ENCODE data around the gene DPAGT1. TPM values are rescaled to one million over a fixed set of nuclear protein-coding genes. Genes with fewer than 3 reads are reported as not detected.
A peak's percentile ranks its signal among the peaks of the same experiment; 100 is the strongest.

The DPAGT1 gene
- total and polyA plus RNA-seq, 2 experiments from 2014 or later: 37.2 to 52.6 TPM

DNA sequence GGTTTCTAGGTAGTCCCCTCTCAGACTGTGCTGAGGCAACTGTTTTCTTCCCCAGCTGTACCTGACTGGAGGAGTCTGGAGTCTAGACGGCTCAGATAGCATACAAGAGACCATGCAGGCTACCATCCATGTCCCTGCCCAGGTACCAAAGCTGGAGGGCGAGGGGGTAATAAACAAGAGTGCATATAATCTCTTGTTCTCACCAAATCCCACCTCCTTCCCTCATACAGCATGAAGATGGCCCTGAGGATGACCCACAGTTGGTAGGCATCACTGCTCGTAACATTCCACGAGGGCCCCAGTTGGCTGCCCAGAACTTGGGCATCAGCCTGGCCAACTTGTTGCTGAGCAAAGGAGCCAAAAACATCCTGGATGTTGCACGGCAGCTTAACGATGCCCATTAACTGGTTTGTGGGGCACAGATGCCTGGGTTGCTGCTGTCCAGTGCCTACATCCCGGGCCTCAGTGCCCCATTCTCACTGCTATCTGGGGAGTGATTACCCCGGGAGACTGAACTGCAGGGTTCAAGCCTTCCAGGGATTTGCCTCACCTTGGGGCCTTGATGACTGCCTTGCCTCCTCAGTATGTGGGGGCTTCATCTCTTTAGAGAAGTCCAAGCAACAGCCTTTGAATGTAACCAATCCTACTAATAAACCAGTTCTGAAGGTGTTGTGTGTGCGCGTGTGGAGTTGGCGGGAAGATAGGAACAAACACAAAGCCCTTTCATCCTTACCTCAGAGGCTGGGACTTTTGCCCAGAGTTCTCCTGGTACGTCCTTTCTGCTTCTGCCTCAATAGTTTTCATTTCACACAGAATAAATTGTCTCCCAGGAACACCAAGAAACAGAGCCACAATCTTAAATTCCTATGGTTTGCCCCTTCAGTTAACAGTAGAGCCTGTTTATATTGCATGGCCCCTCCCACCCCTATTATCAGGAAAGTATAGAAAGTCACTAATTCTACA lies 8.5 kb downstream of the DPAGT1 start:
- peak overlapping the region; percentile 85 for H3K27ac ChIP-seq (ENCODE audit: low read depth)
- H3F3A ChIP-seq (replicated peaks; ENCODE audit: low read depth): peaks cover 40% of the 10 kb centered on the region
- H3K4me2 ChIP-seq: peak overlapping the region; percentile 100
- H3K27me3 Mint-ChIP-seq (ENCODE audit: insufficient read depth, low read depth, poor library complexity): peaks cover 27% of the 10 kb centered on the region
- no peaks in the 10 kb centered on the region for H3K9me2 ChIP-seq (ENCODE audit: insufficient read depth)
- H3K4me3 ChIP-seq: peak overlapping the region; percentile 96
- no peaks in the 10 kb centered on the region; the same call in 2 of the 3 replicates for H3K9me3 Mint-ChIP-seq
- peaks cover 10% of the 10 kb centered on the region for H3K4me1 Mint-ChIP-seq
- peak overlapping the region; percentile 95 for H3K27ac Mint-ChIP-seq
- H3K4me3 Mint-ChIP-seq: peak overlapping the region; percentile 96
- peaks cover 29% of the 10 kb centered on the region; the same call in 1 of the 2 replicates for H4K20me1 ChIP-seq (replicated peaks; ENCODE audit: insufficient read depth)
- no peak for DNase-seq (ENCODE audit: low spot score)
- TF ChIP-seq STAT1 (IDR thresholded peaks at IDR 0.05; ENCODE audit: unreplicated experiment) (no peak), CREB1 (CRISPR knock-in tag; IDR thresholded peaks at IDR 0.05; ENCODE audit: low read depth) (no peak), POLR2AphosphoS5 (IDR thresholded peaks at IDR 0.05; ENCODE audit: low read depth) (peak; percentile 35; the same call in 1 of the 2 replicates), ZNF114 (CRISPR knock-in tag; IDR thresholded peaks at IDR 0.05) (no peak), EZH2 (IDR thresholded peaks at IDR 0.05; ENCODE audit: low read depth, unreplicated experiment) (no peak), CTCF (conservative IDR thresholded peaks at IDR 0.05; ENCODE audit: low read depth in 2 of 2) (no peak)
- TF ChIP-seq, protein P1, sequence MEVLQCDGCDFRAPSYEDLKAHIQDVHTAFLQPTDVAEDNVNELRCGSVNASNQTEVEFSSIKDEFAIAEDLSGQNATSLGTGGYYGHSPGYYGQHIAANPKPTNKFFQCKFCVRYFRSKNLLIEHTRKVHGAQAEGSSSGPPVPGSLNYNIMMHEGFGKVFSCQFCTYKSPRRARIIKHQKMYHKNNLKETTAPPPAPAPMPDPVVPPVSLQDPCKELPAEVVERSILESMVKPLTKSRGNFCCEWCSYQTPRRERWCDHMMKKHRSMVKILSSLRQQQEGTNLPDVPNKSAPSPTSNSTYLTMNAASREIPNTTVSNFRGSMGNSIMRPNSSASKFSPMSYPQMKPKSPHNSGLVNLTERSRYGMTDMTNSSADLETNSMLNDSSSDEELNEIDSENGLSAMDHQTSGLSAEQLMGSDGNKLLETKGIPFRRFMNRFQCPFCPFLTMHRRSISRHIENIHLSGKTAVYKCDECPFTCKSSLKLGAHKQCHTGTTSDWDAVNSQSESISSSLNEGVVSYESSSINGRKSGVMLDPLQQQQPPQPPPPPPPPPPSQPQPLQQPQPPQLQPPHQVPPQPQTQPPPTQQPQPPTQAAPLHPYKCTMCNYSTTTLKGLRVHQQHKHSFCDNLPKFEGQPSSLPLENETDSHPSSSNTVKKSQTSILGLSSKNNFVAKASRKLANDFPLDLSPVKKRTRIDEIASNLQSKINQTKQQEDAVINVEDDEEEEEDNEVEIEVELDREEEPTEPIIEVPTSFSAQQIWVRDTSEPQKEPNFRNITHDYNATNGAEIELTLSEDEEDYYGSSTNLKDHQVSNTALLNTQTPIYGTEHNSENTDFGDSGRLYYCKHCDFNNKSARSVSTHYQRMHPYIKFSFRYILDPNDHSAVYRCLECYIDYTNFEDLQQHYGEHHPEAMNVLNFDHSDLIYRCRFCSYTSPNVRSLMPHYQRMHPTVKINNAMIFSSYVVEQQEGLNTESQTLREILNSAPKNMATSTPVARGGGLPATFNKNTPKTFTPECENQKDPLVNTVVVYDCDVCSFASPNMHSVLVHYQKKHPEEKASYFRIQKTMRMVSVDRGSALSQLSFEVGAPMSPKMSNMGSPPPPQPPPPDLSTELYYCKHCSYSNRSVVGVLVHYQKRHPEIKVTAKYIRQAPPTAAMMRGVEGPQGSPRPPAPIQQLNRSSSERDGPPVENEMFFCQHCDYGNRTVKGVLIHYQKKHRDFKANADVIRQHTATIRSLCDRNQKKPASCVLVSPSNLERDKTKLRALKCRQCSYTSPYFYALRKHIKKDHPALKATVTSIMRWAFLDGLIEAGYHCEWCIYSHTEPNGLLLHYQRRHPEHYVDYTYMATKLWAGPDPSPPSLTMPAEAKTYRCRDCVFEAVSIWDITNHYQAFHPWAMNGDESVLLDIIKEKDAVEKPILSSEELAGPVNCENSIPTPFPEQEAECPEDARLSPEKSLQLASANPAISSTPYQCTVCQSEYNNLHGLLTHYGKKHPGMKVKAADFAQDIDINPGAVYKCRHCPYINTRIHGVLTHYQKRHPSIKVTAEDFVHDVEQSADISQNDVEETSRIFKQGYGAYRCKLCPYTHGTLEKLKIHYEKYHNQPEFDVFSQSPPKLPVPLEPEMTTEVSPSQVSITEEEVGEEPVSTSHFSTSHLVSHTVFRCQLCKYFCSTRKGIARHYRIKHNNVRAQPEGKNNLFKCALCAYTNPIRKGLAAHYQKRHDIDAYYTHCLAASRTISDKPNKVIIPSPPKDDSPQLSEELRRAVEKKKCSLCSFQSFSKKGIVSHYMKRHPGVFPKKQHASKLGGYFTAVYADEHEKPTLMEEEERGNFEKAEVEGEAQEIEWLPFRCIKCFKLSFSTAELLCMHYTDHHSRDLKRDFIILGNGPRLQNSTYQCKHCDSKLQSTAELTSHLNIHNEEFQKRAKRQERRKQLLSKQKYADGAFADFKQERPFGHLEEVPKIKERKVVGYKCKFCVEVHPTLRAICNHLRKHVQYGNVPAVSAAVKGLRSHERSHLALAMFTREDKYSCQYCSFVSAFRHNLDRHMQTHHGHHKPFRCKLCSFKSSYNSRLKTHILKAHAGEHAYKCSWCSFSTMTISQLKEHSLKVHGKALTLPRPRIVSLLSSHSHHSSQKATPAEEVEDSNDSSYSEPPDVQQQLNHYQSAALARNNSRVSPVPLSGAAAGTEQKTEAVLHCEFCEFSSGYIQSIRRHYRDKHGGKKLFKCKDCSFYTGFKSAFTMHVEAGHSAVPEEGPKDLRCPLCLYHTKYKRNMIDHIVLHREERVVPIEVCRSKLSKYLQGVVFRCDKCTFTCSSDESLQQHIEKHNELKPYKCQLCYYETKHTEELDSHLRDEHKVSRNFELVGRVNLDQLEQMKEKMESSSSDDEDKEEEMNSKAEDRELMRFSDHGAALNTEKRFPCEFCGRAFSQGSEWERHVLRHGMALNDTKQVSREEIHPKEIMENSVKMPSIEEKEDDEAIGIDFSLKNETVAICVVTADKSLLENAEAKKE (CRISPR knock-in tag; IDR thresholded peaks at IDR 0.05): no peak
- no peak overlapping the region for H2AFZ ChIP-seq
- no peaks in the 10 kb centered on the region for H3K27me3 ChIP-seq (ENCODE audit: insufficient read depth)
- peaks cover 14% of the 10 kb centered on the region; the same call in 1 of the 2 replicates for H3K4me1 ChIP-seq (ENCODE audit: insufficient read depth)
- ATAC-seq: no peak
- H3K79me2 ChIP-seq (replicated peaks; ENCODE audit: insufficient read depth): peaks cover 34% of the 10 kb centered on the region
- peaks cover 74% of the 10 kb centered on the region for H3K36me3 Mint-ChIP-seq (ENCODE audit: low read depth)
- H3K36me3 ChIP-seq (ENCODE audit: insufficient read depth): peaks cover 11% of the 10 kb centered on the region

Measured in GM23338 (cell line).